GM11168 (cell line): Measurements from ENCODE around the gene TBC1D3B.
"Not testable (repeated sequence)": the region's sequence is repeated elsewhere in the genome, so short reads cannot be mapped to it uniquely, and the experiment has no call there.

ENCODE experiments used
- in situ Hi-C: fragments of 300-500 bp; cut with MboI; formaldehyde crosslinking; loops from one replicate; pipeline ENCODE4 v1.12.0; 2022; ENCODE audit warnings: low sequenced_read_pairs; ENCODE audit not compliant: unreplicated experiment

The TBC1D3B gene

GRCh38 chr17:36184023-36184765 lies 7.8 kb upstream of the TBC1D3B start:
- in situ Hi-C loops = no loop called here

GRCh38 chr17:36183001-36183971 lies 6.8 kb upstream of the TBC1D3B start:
- in situ Hi-C loops = no loop called here

GRCh38 chr17:36182176-36183000 lies 6.0 kb upstream of the TBC1D3B start:
- in situ Hi-C loops = no loop called here

- in situ Hi-C loops = not testable (repeated sequence)
Measured at GRCh38 chr17:36181446-36182175, 5.2 kb upstream of the TBC1D3B start.

GRCh38 chr17:36168836-36169235 lies 7.6 kb downstream of the TBC1D3B start:
- in situ Hi-C loops = not testable (repeated sequence)

GRCh38 chr17:36153895-36154610 lies 22.4 kb downstream of the TBC1D3B start:
- in situ Hi-C loops = no loop called here

GRCh38 chr17:36152639-36153120 lies 23.8 kb downstream of the TBC1D3B start:
- in situ Hi-C loops = no loop called here

- in situ Hi-C loops = no loop called here
Measured at GRCh38 chr17:36151891-36152638, 24.4 kb downstream of the TBC1D3B start.

GRCh38 chr17:36149296-36149820 lies 27.1 kb downstream of the TBC1D3B start:
- in situ Hi-C loops = loop anchor here (5.0 to 10.0 kb wide), 2 partner anchors 75 to 177 kb away; no protein-coding TSS in a partner anchor

GRCh38 chr17:36148559-36149295 lies 27.7 kb downstream of the TBC1D3B start:
- in situ Hi-C loops = loop anchor here (5.0 to 10.0 kb wide), 2 partner anchors 74 to 176 kb away; no protein-coding TSS in a partner anchor

- in situ Hi-C loops = loop anchor here (5.0 to 10.0 kb wide), 2 partner anchors 73 to 175 kb away; no protein-coding TSS in a partner anchor
Measured at GRCh38 chr17:36147601-36148000, 28.8 kb downstream of the TBC1D3B start.

GRCh38 chr17:36144981-36145729 lies 31.3 kb downstream of the TBC1D3B start:
- in situ Hi-C loops = loop anchor here (5.0 to 10.0 kb wide), 2 partner anchors 70 to 173 kb away; no protein-coding TSS in a partner anchor

GRCh38 chr17:36144014-36144413 lies 32.4 kb downstream of the TBC1D3B start:
- in situ Hi-C loops = loop anchor here (10.0 kb wide), 1 partner anchor 69 kb away; no protein-coding TSS in a partner anchor

GRCh38 chr17:36142806-36143205 lies 33.6 kb downstream of the TBC1D3B start:
- in situ Hi-C loops = loop anchor here (10.0 kb wide), 1 partner anchor 68 kb away; no protein-coding TSS in a partner anchor

GRCh38 chr17:36142235-36142634 lies 34.2 kb downstream of the TBC1D3B start:
- in situ Hi-C loops = loop anchor here (10.0 kb wide), 1 partner anchor 67 kb away; no protein-coding TSS in a partner anchor

- in situ Hi-C loops = no loop called here
Measured at GRCh38 chr17:36136439-36136838, 40.0 kb downstream of the TBC1D3B start.
